GM21390 (cell line): ENCODE data around the gene ERMARD.
"Not testable (repeated sequence)": the region's sequence is repeated elsewhere in the genome, so short reads cannot be mapped to it uniquely, and the experiment has no call there.

ENCODE experiments used
- ATAC-seq: cut with Tn5 transposase; IDR thresholded peaks from one replicate; pipeline ENCODE4 v1.9.1; 2021; ENCODE audit not compliant: unreplicated experiment

ERMARD gene

DNA sequence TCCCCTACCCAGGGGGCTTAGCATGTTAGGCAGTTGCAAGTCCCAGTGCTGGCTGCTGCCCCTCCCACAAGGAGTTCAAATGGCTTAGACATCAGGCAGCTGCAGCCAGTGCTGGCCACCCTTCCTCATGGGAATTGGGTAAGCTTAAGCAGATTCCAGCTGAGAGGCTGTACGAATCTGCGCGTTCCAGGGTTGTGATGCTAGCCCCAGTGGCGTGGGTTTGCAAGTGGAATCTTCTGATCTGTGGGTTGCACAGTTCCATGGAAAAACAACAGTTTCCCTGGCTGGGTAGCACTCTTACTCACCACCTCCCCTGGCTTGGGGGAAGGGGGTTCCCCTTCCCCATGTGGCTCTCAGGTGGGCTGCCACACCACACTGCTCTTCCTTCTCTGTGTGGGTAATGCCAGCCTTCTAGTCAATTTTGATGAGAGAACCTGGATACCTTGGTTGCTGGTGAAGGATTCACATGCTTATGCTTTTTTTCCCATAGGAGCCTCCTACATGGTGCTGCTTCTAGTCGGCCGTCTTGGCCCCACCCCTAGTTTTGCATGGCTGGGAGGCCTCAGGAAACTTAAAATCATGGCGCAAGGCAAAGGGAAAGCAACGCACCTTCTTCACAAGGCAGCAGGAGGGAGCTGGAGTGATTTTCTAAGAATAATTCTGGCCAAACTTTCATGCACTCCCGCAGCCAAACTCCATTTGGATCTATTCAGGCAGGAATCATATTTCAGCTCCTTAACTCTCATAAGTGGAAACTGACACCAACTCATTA is 13.0 kb upstream of the ERMARD start:
- ATAC-seq = no peak

DNA sequence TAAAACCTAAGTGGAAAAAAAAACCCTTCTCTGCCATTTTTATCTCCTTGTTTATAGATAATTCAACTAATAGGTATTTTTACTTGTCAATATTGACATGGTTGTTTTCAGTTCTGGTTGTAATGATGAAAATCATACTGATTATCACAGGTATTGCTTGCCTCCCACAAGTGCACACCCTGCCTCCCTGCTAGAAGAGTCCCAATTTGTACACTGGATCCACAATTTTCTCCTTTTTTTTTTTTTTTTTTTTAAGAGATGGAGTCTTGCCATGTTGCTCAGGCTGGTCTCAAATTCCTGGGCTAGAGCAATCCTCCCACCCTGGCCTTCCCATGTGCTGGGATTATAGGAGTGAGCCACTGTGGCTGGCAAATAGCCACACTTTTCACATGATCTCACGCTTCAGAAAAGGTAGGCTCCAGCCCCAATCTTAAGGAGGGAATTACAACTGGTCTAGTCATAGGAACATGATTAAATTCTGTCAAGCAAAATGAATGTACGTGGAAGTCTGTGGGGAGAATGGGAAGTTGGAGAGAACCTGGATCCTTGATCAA is 12.4 kb upstream of the ERMARD start:
- no peak for ATAC-seq

DNA sequence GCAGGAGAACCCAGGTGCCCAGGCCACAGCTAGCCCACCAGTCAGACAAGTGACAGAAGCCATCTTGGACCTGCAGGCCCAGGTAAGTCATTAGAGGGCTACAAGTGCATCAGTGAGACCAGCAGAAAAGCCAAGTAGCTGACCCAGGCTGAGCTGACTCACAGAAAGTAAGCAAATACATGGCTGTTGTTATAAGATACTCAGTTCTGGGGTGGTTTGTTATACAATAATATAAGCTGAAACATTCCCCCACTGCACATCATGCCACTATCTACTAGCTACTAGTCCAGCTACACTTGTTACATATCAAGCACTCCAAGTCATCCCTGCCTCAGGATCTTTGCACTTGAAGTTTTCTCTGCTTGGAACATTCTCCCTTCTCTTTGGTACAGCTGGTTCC is 10.1 kb upstream of the ERMARD start:
- ATAC-seq = no peak

DNA sequence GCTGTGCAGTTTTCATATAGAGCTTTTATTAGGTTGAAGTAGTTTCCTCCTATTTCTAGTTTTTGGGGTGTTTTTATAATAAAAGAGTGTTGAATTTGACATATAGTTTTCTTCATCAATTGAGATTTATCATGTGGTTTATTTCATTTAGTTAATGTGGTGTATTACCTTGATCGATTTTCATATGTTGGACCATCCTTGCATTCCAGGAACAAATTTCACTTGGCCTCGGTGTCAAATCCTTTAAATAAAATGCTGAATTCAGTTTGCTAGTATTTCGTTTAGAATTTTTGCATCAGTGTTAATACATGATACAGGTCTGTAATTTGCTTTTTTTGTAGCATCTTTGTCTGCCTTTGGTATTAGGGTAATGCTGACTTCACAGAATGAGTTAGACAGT is 6.0 kb upstream of the ERMARD start:
- no peak for ATAC-seq

DNA sequence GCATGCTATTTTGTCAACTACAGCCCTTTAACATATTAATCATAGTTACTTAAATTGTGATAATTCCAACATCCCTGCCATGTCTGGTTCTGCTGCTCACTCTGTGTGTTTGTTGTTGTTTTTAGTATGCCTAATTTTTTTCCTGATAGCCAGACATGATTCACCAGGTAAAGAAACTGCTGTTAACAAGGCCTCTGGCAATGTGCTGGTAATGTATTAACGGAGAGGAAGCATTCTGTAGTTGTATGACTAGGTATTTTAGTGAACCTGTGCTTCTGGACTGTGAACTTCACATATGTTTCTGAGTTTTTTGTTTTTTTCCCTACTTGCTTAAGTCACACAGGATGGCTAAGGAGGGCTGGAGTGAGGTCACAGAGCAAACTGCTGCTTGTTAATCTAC is 4.9 kb upstream of the ERMARD start:
- ATAC-seq = no peak

DNA sequence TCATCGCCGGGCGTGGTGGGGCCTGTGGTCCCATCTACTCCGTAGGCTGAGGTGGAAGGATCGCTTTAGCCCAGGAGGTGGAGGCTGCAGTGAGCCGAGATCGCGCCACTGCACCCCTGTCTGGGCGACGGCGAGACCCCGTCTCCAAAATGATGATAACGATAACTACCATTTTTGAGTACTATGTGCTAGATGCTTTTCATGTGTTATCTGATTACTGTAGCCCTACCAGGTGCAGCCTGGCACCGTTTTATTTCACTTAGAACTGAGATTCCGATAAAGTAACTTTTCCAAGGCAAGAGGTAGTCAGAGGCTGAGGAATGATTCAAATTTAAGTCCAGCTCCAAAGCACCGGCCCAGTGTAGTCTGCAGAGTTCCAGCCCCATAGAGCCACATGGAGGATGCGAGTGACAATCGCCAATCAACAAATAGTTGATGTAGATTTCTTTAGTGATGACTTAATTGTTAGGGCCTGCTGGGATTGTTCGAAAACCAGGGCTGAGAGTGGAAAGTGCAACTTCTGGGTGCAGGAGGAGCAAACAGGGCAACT is 727 bp downstream of the ERMARD start:
- ATAC-seq = no peak

DNA sequence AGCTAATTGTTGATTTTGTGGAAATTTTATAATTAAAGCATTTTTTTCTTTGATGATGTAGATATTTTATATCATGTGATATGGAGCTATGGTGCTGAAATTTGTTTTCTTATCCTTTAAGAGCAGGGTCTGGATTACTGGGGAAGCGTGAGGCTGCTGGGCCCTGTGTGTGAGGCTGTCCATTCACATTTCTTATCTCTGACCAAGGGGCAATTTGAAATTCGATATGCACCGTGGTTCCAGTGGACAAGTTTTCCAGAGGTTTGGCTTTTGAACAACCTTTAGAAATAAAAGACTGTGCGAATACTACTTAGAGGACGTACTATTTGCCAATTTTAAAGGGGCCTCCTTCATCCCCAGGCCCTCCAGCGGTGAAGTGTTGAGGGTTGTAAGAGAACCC is 3.7 kb downstream of the ERMARD start:
- ATAC-seq = no peak

DNA sequence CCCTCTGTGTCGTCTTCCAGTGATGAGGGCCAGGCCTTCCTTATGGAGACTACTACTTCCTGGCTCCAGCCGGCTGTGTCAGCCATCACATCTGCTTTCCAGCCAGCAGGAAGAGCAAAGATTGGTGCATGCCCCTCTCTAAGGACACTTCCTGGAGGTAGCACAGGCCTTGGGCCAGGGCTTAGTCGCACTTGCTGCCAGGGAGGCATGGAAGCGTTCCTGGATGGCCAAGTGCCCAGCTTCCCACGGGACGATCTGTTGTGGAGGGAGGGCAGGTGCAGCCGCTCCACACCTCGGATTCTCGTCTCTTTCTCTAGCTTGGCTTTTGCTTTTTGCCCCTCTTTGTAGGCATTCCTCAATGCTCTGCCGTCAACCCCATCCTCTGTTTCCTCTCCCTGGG is 11.9 kb downstream of the ERMARD start:
- ATAC-seq = no peak

DNA sequence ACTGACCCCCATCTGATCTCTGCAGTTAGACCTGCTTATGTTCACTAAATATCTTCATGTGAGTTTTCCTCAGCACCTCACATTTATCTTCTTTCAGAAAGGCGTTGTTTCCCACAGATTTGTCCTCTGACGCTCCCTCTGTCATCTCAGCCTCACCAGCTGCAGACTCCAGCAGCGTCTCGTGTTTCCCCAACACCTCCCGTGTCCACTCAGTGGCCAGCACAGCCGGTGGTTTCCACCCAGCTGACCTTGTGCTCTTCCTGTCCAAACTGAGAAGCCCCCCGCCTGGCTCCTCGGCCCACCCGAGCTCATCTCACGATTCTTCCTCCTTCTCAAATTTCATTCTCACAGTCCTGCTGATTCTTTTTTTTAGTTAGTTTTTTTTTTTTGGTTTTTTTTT is 12.5 kb downstream of the ERMARD start:
- no peak for ATAC-seq

DNA sequence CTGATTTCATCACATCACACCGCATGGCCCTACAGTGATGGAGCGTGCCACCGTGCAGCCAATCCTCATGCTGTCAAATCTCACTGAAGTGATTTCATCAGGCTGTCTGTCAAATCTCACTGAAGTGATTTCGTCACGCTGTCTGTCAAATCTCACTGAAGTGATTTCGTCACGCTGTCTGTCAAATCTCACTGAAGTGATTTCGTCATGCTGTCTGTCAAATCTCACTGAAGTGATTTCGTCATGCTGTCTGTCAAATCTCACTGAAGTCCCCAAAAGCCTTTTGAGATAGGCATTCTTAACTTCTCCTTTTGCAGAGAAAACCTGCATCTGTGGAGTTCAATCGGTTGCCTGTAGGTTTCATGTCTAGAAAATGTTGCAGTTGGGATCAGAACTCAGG is 14.4 kb downstream of the ERMARD start:
- not testable (repeated sequence) for ATAC-seq

DNA sequence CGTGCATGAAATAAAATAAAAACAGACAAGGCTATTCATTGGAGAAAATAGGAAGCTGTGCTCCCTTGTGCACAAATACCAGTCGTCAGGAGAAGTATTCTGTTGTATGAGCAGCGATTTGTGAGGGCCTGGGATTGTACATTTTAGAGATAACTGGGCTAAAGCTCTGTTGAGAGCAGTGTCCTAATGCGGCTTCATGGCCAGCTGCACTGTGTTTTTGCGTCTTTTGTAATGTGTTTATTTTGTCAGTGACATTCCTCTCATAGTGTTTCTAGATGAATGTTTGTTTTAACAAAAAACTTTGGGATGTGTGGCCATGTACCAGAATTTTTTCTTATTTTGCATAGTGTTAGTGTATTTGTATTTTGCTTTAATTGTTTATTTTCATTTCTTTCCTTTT is 14.8 kb downstream of the ERMARD start:
- no peak for ATAC-seq

DNA sequence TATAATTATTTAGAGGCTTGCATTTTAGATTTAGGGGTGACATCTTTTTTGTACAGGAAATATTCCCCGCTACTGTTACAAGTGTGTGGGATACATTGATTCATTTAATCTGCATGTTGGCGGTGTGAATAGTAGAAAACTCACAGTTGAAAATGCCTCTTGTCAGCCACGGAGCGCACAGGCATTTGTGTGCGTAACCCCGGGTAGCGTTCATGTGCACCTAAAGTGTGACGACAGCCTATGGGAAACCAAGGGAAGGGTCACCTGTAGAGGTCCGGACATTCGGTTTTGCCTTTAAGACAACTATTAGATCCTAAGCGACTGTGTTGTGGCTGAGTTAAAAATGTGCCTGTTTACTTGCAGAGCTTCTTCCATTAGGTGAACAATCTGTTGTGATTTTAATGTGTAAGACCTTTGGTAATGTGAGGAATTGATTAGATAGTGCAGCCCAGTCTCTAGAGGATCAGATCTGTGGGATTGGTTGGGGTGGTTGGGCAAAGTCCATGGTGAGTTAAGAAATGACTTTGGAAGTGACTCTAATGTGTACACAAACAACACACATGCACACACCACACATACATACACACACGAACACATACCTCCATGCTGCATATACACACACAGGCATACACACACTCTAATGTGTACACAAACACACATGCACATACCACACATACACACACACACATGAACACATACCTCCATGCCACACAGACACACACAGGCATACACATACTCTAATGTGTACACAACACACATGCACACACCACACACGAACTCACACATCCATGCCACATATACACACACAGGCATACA is 15.7 kb downstream of the ERMARD start:
- ATAC-seq = no peak

DNA sequence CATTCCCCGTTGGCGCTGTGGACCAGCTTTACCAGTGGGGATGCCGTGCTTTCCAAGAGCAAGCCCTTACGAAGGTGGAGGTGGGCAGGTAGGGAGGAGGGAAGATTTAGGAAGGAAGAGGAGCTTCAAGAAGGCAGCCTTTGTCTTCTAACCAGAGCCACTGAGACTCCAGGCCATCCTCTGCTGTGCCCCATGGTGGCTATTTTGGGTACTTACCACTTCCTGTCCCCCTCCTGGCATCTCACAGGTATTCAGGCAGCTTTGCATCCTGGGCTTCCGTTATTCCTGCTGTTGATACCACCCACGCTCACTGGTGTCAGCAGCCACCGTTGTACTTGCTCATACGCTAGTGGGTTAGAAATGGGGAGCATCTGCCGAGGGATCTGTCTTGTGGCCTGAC is 22.9 kb downstream of the ERMARD start:
- no peak for ATAC-seq

DNA sequence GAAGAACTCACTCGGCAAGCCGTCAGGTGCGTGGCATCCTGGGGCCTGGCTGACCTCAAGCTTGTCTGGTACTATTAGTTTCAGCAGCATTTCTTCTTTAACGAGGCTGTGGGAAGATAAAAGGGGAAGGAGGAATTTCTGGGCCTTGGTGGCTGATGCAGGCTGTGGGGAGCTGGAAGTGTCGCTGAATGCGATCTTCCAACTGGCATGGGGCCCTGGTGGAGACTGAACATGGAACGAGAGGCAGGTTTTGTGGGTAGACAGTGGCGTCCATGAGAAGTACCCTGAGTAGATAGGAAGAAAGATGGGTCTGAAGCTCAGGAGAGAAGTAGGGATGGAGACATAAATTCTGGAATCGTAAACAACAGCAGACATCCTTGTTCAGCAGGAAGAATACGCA is 23.9 kb downstream of the ERMARD start:
- ATAC-seq = no peak

DNA sequence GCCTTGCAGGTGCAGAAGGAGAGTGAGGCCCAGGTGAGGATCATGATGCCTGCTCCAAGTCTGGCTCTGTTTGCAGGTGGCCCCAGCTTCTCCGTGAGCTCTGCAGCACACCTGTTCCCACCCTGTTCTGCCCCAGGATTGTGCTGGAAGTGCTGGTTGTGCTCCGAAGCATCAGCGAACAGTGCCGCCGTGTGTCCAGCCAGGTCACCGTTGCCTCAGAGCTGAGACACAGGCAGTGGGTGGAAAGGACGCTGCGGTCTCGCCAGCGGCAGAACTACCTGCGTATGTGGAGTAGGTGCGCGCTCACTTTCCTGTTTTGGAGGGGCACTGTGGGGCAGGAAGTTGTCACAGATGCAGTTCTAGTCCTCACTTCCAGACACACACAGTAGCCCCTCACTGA is 25.0 kb downstream of the ERMARD start:
- ATAC-seq = no peak

DNA sequence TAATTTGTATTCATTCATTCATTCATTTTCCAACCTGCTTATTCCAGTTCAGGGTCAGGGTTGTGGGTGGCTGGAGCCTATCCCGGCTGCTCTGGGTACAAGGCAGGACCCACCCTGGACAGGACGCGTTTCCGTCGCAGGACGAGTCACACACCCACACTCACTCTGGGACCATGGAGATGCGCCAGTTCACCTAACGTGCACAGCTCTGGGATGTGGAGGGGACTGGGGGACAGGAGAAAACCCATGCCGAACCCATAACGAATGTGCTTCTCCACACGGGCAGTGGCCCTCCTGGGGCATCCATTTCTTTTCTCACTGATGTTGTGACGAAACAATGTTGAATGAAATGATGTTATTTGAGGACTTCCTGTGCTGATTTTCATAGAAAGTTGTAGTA is 26.5 kb downstream of the ERMARD start:
- no peak for ATAC-seq

DNA sequence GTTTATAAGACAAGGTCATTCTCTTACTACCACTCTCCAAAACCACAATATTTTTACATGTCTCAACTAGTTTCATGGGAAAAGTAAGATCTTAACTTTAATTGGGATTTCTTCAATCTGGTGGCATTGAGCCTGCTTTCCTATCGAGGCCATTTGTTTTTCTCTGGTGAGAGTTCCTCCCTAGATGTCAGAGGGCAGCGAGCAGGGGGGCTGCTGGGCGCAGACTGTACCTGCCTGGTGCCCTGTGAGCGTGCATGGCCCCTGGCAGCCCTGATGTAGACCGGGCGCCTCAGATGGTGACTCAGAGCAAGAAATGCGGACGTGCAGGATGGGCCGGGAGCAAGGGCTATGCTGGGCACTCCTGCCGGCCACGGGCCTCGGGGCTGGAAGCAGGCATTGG is 27.2 kb downstream of the ERMARD start:
- ATAC-seq = no peak

DNA sequence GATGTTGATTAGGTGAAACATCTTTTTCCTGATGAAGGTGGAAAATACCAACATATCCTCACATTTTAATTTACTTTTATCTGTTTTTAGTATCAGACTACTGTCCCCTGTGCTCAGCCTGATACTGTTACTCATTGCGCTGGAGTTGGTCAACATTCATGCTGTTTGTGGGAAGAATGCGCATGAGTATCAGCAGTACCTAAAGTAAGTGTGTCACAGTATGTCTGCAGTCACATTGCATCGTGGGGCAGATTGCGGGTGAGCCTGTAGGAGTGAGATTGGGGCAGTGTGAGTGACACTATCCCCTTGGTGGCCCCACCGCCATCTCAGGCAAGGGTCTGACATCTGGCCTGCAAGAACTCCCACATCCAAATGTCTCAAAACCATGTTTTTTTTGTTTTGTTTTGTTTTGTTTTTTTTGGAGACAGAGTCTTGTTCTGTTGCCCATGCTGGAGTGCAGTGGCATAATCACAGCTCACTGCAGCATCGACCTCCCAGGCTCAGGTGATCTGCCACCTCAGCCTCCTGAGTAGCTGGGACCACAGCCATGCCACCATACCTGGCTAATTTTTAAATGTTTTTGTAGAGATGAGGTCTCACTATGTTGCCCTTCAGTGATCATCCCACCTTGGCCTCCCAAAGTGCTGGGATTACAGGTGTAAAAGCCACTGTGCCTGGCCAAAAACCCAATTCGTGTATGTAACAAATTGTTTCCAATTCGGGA is 27.8 kb downstream of the ERMARD start:
- no peak for ATAC-seq

DNA sequence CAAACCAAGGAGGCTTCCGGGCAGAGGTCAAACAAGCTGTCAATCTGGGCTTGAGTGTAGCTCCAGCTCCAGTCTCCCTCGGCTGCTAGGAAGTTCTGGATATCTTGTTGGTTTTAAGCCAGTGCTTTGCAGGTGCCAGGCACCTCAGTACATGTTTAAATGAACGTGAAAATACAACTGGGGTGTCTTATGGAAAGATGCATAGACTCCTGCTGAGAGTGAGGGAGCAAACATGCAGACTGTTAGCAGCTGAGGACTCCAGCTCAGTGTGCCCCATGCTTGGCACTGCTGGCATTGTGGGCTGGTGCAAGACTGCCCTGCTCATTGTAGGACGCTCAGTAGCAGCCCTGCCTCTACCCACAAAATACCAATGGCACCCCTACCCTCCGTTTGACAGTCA is 28.5 kb downstream of the ERMARD start:
- ATAC-seq = no peak

DNA sequence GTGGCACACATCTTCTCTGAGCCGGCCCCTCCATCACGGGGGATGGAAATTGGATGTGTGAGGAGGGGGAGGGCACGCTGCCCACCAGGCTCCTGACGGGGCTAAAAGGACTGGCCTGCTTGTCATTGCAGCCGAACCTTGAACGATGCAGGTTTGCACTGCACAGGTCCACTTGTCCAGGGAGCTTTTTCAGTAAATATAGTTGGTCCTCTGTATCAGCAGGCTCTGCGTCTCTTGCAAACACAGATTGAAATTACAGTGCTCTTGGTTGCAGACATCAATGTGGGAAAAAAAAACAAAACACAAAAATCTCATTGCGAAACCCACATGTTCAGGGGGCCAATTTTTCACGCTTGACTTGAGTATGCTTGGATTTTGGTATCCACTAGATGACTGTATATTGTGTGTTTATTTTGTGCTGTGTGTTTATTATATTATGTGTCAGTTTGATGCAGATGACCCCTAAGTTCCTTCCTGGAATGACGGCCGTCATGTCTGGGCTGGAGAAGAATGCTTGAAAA is 29.2 kb downstream of the ERMARD start:
- ATAC-seq = no peak

DNA sequence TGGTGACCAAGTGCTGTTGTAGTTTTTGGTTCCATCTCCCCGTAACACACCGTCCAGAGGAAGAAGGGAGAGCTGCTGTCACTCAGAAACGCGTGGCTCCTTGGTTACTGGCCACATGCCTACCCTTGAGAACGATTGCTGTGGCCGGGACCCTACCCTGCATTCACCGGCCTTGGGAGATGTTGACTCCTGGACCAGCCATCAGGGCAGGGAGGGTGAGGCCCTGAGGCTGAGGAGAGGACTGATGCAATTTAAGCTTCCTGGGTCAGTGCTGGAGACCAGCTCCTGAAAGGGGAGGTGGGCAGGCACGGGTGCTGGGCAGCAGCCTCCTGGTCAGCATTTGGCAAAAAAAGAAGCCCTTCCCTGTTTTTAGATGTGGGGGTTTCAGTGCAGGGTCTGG is 31.5 kb downstream of the ERMARD start:
- no peak for ATAC-seq
